Stimulated activated CD8-positive, alpha-beta memory T cell treated with anti-CD3 and anti-CD28 coated beads, Interleukin-15, amount 100 ng/mL, for 1 hour (primary cell): Measurements from ENCODE around the gene MYBBP1A.

Experiments
- DNase-seq: peaks from one replicate; pipeline ENCODE4 v3.0.0-alpha.2; 2020; ENCODE audit warnings: low read depth

The MYBBP1A gene

DNA sequence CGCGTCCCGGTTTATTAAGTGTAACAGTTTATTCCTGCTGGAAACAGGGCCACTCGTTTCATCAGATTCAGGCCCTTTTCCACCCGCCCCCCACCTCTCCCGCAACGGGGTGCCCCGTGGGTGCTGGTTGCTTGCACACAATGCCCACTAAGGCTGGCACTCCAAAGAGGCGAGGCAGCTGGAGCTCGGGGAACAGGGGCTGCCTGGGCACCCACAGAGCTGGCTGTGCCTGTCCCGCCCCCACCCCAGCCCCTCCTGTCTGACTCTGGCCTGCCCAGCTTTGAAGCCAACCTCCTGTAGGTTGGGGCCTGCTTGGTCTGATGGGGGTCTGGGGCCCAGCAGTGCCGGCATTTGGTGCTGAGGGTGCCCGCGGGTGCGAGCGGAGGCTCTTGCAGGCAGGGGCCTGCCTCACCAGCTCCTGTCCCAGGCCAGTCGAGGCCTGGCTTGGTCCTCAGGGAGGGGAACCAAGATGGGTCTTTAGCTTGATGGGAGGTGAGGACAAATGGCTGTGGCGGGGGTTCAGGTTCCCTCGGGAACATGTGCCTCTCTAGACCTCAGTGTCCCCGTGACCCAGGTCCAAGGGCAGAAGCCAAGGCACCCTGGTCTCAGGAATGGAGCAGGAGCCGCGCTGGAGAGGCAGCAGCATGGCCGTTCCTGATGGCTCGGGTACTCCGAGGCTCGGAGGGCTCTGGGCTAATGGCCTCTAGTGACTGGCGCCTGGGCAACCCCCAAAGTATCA lies 20.1 kb downstream of the MYBBP1A start:
- no peak for DNase-seq

DNA sequence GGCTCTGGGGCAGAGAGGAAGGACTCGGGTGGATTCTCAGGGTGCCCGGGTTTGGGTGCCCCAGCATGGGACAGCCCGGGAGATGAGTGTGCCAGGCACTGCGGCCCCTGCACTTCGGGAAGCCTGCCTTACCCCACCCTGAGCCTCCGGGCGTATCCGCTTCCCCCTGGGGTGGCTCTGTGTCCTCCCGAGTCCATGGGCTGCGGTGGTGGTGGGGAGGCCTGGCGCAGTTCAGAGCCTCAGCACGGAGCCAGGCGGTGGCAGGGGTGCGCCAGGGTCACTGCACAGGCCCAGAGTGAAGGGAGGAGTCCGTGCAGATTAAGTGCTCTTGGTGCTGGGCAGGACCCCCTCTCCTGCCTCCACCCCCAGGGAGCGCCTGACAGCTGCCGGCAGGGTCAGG lies 20.7 kb downstream of the MYBBP1A start:
- DNase-seq, result no peak

DNA sequence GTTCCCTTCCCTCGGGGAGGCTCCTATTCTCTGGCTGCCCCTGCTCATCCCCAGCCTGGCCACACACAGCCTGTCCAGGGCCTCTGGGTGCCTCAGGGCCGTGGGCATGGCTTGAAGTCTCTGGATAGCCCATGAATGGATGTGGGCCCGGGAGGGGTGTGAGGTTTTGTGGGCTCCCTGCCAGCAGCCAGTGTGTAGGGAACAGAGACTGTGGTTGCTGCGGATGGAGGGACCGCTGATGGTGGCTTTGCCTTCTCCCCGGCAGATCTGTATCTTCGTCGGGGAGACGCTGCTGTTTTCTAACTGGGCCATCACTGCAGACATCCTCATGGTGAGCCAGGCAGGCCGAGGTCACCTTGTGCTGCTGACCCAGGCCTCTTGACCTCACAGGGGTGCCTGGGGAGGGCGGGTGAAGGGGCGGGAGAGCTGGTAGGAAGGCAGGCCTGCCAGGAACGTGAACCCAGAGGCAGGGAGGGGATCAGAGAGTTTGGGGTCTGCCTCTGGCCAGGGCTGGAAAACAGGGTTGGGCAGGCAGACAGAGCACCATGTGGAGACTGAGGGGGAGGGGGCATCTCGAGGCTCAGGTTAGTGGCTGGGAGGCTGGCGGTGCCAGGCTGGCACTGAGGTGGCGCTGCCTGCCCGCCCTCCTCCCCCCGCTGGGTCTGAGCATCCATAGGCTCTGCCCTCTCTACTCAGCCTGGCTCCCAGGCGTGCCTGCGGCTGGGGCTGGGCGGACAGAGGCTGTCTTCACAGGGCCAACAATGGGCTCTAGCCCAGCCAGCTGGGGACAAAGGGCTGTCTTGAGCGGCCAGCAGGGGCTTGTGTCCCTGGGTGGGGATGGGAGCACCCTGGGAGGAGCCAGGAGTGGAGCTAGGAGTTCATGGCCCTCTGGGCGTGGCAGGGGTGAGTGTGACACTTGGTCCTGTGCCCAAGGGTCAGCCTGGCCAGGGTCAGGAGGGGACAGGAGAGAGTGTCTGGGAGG lies 21.4 kb downstream of the MYBBP1A start:
- DNase-seq, result no peak

DNA sequence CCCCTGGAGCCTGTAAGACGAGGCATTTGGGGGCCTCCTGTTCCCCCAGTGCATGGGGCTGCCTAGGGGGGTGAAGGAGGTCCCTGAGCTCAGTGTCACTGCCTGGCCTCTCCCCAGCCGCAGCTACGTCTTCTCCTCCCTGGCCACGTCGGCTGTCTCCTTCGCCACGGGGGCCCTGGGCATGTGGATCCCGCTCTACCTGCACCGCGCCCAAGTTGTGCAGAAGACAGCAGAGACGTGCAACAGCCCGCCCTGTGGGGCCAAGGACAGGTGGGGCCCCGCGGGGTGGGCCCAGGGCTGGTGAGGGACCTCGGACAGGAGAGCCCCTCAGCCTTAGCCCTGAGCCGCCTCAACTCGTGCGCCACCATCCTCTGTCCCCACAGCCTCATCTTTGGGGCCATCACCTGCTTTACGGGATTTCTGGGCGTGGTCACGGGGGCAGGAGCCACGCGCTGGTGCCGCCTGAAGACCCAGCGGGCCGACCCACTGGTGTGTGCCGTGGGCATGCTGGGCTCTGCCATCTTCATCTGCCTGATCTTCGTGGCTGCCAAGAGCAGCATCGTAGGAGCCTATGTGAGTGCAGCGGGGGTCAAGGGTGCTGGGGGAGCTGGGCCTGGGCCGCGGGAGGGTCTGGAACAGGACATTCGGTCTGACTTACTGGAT lies 22.2 kb downstream of the MYBBP1A start:
- no peak for DNase-seq

DNA sequence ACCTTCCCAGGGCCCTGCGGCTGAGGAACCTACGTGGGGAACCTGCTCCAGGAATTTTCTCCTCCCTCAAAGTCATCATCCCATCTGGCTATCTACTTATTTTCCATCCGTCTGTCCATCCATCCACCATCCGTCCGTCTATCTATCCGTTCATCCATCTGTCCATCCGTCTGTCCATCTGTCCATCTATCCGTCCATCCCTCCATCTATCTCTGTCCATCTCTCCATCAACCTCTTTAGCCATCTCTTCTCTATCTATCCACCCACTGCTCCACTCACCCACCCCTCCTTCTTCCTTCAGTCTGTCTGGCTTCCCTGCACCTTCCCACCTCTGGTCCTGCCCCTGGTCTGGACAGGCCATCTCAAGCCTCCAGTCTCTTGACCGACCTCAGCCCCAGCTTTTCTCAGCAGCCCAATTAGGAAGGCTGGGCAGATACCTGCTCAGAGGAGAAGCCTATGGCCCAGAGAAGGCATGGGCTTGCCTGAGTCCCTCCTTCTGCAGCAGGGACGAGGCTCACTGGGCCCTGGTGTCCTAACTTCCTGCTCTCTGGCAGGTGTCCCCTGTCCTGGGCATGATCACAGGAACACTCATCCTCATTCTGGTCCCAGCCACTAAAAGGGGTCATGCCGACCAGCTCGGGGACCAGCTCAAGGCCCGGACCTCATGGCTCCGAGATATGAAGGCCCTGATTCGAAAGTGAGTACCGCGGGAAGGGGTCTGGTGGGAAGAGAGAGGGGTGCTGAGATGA lies 23.0 kb downstream of the MYBBP1A start:
- DNase-seq, result no peak

DNA sequence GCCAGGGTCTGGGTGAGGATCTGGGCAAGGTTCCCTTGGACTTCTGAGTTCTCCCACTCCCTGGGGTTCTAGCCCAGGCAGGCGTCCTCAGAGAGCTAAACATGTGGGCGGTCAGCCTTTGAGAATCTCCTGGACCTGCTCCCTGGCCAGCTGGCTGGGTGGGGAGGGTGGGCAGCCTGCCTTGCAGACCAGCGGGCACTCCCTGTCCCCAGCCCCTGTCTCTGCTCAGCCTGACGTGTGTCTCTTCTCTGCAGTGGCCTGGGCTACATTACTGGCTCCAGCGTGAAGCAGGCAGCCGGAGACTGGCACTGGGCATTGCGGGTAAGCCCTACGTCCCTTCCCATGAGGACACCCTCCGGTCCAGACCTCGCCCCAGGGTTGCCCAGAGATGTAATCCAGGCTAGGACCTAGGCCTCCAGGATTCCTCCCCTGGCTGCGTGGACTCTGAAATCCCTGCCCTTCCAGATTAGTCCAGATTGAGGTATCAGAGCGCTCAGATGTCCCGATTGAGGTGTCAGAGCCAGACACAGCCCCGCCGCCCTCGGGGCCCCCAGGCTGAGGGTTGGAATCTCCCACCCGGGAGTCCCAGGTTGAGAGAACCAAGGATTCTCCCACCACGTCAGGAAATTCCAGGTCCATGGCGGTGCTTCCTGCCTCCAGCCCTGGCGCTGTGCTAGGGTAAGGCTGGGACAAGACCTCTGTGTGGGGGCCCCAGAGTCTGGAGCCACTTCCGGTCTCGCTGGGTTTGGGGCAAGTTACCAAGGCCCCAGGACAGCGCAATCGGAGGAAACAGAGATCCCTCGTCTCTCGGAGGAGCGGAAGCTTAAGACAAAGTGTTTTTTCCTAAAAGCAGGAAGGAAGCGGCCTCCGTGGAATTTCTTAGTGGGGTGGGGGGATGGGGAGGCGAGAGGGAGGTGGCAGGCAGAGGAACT lies 24.1 kb downstream of the MYBBP1A start:
- DNase-seq, result no peak

DNA sequence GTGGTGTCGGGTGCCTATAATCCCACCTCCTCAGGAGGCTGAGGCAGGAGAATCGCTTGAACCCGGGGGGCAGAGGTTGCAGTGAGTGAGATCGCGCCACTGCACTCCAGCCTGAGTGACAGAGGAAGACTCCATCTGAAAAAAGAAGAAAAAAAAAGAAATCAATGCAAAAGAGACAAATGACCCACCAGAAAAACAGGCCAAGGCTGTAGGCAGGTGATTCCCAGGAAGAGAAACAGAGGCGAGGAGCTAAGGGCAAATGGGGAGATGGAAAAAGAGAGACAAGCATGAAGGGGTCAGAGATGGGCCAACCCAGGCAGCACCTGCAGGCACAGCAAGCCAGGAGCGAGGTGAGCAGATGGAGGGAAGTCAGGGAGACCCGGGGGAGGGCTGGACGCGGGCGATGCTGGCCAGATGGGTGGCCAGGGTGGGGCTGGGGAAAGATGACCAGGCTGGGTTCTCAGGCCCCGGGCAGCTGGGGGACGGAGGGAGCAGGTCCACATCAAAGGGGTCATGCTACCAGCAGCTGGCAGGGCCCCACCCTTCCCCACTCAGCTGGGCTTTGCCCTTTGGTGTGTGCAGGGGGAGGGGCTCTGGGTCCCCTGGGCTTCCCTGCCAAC lies 25.5 kb downstream of the MYBBP1A start:
- no peak for DNase-seq

DNA sequence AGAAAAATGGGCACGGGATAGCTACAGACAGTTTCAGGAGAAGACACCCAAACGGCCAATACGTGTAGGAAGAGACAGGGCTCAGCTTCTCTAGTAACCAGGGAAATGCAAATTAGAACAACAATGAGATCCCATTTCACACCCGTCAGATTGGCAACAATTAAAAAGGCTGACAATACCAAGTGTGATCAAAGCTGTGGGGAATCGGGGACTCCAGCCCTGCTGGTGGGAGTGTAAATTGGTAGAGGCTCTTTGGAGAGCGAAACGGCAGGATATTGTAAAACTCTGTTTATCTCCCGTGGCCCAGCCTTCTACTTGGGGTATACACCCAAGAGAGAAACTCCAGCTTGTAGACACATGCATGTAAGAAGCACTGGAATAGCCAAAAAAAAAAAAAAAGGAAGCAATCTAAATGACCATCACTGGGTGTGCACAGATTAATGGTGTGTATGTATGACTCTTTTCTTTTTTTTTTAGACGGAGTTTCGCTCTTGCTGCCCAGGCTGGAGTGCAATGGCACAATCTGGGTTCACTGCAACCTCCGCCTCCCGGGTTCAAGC lies 27.5 kb downstream of the MYBBP1A start:
- no peak for DNase-seq

DNA sequence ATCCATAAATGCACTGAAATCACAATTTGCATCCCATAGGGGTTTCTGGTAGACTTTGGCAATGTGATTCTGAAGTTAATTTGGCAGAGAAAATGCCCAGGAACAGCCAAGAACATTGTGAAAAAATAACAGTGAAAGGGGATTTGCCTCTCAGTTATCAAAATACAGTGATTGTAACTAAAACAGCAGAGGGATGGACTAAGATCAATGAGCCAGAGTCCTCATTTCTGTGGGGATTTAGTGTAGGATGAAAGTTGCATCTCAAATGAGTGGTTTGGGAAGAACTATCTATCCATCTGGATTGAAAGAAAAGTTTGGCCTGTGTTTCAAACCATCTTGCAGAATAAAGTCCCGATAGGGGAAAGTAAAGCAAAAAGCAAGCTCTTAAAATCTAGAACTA lies 28.1 kb downstream of the MYBBP1A start:
- no peak for DNase-seq

DNA sequence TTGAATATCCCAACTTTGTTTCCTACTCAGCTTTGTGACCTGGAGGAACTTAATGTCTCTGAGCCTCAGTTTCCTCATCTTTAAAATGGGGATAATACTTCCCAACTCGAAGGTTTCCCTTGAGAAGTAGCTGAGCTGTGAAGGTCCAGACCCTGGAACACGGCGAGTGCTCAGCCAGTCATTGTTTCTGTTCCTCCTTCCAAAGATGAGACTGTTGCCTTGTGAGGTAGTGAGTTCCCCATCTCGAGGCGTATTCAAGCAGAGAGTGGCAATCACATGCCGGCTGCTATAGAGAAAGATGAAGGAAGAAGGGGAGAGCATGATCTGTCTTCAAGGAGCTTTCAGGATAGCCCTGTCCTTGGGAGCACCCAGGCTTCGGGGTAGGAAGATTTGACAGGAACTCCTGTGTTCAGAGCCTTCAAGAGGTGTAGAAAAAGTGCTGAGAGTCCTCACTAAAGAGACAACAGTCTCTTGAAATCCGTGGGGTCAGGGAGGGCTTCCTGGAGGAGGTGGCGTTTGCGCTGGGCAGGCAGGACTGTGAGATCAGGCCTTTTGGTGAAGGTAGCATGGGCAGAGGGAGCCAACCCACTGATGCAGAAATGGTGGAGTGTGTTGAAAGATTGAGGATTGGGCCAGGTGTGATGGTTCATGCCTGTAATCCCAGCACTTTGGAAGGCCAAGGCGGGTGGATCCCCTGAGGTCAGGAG lies 29.3 kb downstream of the MYBBP1A start:
- no peak for DNase-seq

DNA sequence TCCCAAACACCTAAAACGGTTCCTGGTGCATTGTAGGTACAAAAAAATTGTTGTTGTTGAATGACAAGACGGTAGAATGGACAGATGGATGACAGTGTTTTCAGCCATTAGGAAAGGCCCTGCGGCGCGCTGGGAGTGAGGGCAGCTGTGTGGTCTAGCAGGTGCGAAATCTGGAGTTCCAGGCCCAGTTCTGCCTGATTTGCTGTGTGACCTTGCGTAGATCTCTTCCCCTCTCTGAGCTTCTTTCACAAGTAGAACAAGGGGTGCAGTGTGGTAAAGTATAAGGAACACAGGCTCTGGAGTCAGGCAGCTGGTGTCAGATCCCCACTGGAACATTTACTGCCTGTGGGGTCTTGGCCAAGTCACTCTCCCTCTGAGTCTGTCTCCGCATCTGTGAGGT lies 31.2 kb downstream of the MYBBP1A start:
- no peak for DNase-seq

DNA sequence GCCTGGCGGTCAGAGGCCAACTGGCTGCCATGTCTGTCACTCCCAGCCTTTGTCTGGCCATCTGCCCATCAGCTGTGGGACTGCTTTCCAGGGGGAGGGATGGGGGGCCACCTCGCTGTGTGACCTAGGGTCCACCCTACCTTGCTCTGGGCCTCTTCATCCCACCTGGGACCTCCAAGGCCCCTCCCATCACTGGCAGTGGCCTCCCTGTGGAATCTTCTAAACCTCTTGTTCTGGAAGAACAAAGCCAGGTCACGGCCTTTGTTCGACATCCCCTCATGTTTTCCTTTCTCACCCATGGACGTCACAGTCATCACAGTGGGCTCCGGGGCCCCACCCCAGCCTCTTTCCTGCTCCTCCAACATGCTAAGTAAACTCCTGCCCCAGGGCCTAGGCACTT lies 32.5 kb downstream of the MYBBP1A start:
- DNase-seq, result no peak

DNA sequence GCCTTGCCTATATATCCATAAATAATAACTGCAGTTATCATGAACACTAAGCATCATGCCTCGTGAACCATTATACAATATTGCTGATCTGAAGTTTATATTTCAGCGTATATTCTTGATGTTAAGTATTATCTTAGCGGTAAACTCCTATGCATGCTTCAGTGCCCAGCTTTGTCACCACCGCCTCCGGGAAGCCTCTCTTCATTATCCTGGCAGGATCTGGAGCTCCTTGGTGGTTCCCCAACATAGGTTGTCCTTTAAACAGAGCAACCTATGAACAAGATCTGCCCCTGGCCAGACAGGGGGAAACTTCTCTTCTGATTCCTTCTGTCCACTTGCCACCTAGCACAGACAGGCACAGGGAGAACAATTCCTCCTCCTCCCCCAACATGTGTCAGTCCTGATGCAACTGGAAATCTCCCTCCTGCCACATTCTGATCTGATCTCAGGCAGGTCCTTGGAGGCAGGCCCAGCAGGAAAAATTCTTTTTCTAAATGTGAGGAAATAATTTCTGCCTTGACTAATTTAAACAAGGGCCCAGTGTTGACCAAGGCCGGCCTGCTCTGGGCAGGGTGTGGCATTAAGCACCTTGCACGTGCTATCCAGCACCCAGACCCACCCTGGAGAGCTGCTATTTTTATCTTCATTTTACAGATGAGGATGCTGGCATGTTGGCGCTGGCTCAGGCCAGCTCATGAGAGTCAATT lies 34.1 kb downstream of the MYBBP1A start:
- DNase-seq, result no peak

DNA sequence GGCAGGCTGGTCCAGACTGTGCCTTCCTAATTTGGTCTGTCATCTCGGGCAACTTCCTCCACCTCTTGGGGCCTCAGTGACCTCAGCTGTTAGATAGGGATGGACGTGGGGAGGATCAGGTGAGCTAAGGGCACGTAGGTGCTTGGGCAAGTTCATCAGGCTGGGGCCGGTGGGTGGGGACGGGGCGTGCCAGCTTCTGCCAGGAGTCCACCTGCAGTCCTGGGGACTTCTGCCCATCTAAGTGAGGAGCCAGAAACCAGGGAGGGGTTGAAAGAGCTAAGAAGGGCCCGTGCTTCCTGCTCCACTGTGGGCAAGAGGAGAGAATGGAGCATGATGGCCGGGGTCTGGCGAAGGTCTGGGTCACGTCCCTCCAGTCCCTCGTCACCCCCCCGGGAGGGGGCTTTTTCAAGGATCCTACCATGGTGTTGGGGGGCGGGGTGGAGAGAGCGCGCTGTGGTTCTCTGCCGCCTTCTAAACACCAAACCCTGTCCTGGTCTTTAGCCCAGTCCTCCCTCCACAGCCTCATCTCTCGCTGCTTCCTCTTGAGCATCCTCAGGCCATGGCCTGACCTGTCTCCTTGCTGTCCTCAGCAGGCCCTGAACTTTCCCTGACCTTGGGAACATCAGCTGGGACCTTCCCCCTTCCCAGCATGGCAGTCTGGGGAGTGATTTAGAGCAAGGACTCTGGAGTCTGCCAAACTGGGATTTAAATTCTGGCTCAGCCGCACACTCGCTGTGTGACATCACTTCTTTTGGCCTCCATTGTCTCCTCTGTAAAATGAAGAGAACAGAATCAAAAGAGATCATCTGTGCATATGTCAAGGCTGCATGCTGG lies 34.9 kb downstream of the MYBBP1A start:
- no peak for DNase-seq

DNA sequence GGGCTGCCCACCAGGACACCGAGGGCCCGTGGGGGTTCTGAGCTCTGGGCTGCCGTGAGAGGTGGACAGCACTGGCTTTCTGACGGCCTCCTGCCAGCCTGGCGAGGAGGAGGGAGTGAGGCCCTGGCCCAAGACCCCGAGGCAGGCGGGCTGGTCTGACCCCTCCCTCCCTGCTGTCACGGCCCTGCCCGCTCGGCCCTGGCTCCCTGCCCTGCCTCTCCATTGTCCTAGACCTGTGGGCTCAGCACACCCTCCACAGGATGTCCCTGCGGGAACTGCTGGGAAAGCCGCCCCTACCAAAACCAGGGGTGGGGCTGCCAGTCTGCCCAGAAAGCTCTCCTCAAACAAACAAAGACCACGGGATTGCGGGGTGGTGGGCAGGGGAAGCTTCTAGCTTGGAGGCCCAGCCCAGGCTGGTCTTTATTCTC lies 35.8 kb downstream of the MYBBP1A start:
- no peak for DNase-seq

DNA sequence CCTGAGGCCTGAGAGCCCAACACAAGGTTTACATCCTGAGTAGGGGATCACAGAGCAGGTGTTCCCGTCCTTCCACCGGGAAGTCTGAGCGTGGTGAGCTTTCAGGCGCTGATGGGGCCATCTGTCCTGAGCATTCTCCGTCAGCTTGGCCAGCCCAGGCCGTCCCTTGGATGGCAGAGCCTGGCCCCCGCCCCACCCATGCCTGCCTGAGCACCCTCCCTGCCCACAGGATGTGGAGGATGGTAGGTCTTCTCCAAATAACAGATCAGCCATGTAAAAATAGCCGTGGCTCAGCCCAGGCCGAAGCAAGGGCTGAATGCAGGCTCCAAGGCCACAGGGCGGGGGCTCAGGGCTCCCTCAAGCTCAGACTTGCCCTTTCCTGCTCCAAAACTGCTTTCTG lies 36.3 kb downstream of the MYBBP1A start:
- no peak for DNase-seq

DNA sequence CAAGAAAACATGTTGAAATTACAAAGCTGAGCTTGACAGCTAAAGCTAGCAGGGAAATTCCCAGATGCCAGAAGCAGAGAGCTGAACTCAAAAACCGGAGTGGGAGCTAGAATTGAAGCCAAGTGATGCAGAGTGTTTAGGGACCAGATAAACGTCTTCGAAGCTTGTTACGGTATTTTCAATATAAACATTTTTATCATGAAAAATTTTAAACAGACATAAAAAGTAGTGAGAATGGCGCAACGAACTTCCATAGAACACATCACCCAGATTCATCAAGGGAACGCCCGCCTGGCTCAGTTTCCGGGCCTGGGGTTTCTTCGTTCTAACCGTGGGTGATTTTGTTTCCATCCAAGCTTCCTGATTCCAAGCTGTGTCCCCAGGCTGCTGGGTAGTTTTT lies 38.4 kb downstream of the MYBBP1A start:
- DNase-seq, result no peak

DNA sequence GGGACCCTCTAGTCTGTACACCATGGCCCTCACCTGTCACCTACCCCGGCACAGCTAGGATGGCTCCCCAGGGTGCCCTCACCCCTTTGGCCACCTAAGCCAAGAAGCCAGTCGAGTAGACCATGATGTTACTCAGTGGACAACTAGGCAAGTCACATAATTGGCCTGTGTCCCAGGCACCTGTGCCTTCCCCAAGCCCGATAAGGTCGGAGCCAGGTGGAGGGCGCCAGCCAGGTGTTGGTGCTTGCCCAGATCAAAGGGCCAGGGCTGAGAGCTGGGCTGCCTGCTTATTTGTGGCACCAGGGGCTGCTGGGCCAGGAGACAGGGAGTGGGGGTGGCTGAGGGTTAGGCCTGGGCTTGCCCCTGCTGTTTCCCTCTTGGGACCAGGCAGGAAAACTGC lies 39.7 kb downstream of the MYBBP1A start:
- DNase-seq, result no peak
